Ishikawa (cell line): ENCODE measurements around the gene AARSD1.

Experiments
- CEBPB ChIP-seq: IDR thresholded peaks from 2 replicates; pipeline ENCODE4 v1.6.1; 2012
- CREB1 ChIP-seq: IDR thresholded peaks from 2 replicates; pipeline ENCODE4 v1.6.1; 2012; ENCODE audit warnings: low read depth
- EGR1 ChIP-seq: IDR thresholded peaks from 2 replicates; pipeline ENCODE4 v1.6.1; 2012
- EP300 ChIP-seq: IDR thresholded peaks from 2 replicates; pipeline ENCODE4 v1.6.1; 2012; ENCODE audit warnings: borderline replicate concordance
- FOXM1 ChIP-seq: IDR thresholded peaks from 2 replicates; pipeline ENCODE4 v1.6.1; 2012; ENCODE audit warnings: low read depth, borderline replicate concordance
- NFIC ChIP-seq: IDR thresholded peaks from 2 replicates; pipeline ENCODE4 v1.6.1; 2012
- RAD21 ChIP-seq: IDR thresholded peaks from 2 replicates; pipeline ENCODE4 v1.6.1; 2012; ENCODE audit warnings: low read depth
- REST ChIP-seq: IDR thresholded peaks from 2 replicates; pipeline ENCODE4 v1.6.1; 2012; ENCODE audit warnings: low read depth, mild to moderate bottlenecking
- TAF1 ChIP-seq: IDR thresholded peaks from 2 replicates; pipeline ENCODE4 v1.6.1; 2012; ENCODE audit warnings: low read depth, mild to moderate bottlenecking
- TCF12 ChIP-seq: IDR thresholded peaks from 2 replicates; pipeline ENCODE4 v1.6.1; 2012; ENCODE audit warnings: low read depth
- TEAD4 ChIP-seq: IDR thresholded peaks from 2 replicates; pipeline ENCODE4 v1.6.1; 2012
- YY1 ChIP-seq: IDR thresholded peaks from 2 replicates; pipeline ENCODE4 v1.6.1; 2012; ENCODE audit warnings: low read depth
- ZBTB7A ChIP-seq: IDR thresholded peaks from 2 replicates; pipeline ENCODE4 v1.6.1; 2012; ENCODE audit warnings: low read depth
- TF ChIP-seq, protein P1 (sequence below): IDR thresholded peaks from 2 replicates; pipeline ENCODE4 v1.6.1; 2012
- TF ChIP-seq, protein P2 (sequence below): IDR thresholded peaks from 2 replicates; pipeline ENCODE4 v1.6.1; 2012

The AARSD1 gene

DNA sequence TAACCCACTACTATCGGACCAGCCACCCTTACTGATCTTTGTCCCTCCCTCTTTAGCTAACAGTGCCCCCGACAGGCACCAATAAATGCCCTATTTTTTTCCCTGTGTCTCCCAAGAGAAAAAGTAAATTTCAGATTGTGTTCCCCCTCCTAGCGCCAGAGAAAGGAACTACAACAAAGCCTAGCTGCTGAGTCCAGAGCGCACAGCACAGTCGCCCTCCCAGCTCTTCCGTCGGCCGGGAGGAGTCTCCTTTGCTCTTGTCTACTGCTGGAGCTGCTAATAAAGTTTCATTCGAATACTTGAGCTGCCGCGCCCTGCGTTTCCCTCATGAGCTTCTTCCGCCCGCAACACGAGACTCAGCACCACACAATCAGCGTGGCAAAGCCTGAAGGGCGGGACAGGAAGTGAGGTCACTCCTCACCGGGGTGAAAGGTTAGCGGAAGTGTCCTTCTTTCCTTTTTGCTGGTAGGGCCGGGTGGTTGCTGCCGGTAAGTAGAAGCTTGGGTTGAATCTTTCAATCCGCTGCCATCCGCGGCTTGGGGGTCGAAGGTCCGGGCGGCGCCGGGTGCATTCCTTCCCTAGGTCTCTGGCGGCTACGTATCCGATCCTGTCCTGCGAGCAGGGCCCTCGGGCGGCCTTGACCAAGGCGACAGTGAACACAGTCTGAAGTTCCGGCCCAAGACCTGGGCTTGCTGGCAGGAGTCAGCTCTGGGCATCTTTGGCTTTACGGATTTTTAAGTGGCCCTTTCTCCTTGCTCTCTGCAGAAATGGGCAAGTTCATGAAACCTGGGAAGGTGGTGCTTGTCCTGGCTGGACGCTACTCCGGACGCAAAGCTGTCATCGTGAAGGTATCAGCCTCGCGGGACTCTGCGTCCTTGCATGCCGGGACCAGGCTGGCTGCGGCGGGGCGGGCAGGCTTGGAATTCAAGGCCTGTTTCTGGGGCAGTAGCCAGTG, 34.0 kb upstream of the AARSD1 start, which contains the start of gene RPL27:
Gene RPL27 (plus strand): TSS at position 436 of the 955 bp plus-strand sequence. CDS start 332 bp downstream, at position 768.
- TF ChIP-seq EGR1 (peak; percentile 26; the same call in 1 of the 2 replicates), ZBTB7A (no peak), TEAD4 (peak; percentile 91), CEBPB (peak; percentile 39; the same call in 1 of the 2 replicates), TCF12 (peak; percentile 88), NFIC (peak; percentile 26; the same call in 1 of the 2 replicates), TAF1 (peak; percentile 99), RAD21 (peak; percentile 64), YY1 (peak; percentile 69), CREB1 (peak; percentile 87), REST (no peak), EP300 (peak; percentile 50; the same call in 1 of the 2 replicates), FOXM1 (0 out of 2 replicates have a peak, but pooled peaks have one; percentile 66)
- TF ChIP-seq, protein P1, sequence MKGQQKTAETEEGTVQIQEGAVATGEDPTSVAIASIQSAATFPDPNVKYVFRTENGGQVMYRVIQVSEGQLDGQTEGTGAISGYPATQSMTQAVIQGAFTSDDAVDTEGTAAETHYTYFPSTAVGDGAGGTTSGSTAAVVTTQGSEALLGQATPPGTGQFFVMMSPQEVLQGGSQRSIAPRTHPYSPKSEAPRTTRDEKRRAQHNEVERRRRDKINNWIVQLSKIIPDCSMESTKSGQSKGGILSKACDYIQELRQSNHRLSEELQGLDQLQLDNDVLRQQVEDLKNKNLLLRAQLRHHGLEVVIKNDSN = peak; percentile 85
- TF ChIP-seq, protein P2, sequence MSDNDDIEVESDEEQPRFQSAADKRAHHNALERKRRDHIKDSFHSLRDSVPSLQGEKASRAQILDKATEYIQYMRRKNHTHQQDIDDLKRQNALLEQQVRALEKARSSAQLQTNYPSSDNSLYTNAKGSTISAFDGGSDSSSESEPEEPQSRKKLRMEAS = peak; percentile 93

DNA sequence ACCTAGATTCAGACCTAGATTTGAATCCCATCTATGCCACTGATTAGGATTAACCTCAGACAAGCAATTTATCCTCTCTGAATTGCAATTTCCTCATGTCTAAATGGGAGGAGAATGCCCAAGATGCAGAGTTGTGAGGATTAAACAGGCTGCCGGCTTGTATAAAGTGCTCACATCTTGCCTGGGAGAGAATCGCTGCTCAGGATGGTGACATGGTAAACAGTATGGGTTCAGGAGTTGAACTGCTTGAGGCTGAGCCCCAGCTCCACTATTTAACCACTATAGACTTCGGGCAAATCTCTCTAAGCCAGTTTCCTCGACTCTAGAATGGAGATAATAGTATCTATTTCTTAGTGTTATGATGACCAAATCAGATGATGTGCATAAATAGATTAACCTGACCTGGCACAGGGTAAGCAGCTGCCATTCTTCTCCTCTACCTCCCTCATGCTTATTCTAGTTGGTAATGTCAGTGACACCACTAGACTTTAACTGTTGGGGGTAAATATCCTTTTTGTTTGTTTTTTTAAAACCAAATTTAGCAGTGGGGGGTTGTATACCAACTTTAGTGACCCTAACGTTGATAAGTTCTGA, 33.2 kb upstream of the AARSD1 start:
- TF ChIP-seq ZBTB7A = no peak
- no peak for TF ChIP-seq TAF1

DNA sequence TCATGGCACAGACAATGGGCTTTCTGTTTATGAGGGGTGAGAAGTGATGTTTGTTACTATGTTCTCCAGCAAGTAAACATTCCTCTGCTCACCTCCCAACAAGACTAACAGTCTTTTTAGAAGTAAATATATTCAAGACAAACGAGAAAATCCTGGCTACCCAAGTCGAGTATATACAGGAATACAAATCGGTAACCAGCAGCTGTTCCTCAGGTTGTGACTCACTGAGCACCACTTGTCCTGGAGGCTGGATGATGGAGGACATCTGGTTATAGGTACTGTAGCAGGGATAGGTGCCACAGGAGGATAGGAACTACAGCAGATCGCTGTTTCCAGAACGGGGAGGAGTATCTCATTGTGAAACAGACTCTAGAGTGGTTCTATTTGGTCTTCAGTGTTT, 28.6 kb upstream of the AARSD1 start:
- TF ChIP-seq TEAD4 (no peak), CREB1 (no peak), YY1 (no peak), EGR1 (no peak), CEBPB (no peak), NFIC (no peak), TAF1 (no peak), REST (no peak), ZBTB7A (no peak), TCF12 (no peak), FOXM1 (no peak), EP300 (no peak), RAD21 (no peak)
- TF ChIP-seq, protein P1 = no peak
- TF ChIP-seq, protein P2 = no peak

DNA sequence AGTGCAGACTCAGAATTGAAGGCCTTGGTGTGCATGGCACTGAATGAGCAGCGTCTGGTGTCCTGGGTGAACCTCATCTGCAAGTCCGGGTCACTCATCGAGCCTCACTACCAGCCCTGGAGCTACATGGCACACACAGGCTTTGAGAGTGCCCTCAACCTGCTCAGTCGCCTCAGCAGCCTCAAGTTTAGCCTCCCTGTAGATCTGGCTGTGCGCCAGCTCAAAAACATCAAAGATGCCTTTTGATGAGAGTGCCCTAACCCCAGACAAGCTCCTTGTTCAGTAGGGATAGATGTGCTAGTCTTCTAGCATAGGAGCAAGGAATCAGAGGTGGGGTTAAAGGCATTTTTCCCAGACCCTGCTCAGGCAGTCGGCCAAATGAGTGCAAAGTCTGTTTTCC, 27.2 kb upstream of the AARSD1 start:
- no peak for TF ChIP-seq ZBTB7A
- no peak for TF ChIP-seq CREB1
- no peak for TF ChIP-seq CEBPB
- no peak for TF ChIP-seq REST
